Panc1 (cell line): ENCODE measurements around the gene CLHC1. TPM values are rescaled to one million over a fixed set of nuclear protein-coding genes. Genes with fewer than 3 reads are reported as not detected.

Source experiments
- ATAC-seq: fragments of 200-7000 bp; cut with Tn5 transposase; 2 replicates; pipeline ENCODE4 v1.9.1; 2020; ENCODE audit warnings: mild to moderate bottlenecking, moderate library complexity
- BruUV-seq: library from RNA; stranded (reverse); fragments of 400-500 nt; replicated peaks from 2 replicates; lab custom pipeline; 2021; lab: Mats Ljungman, UMichigan
- CTCF ChIA-PET: fragments of 300-600 bp; sonication (Branson Sonifier 250); formaldehyde crosslinking; loops from one replicate; lab custom pipeline; 2022; ENCODE audit warnings: antibody characterized with exemption; lab: Charles Lee
- POLR2A ChIA-PET: fragments of 300-600 bp; sonication (Branson Sonifier 250); formaldehyde crosslinking; loops from one replicate; lab custom pipeline; 2022; ENCODE audit warnings: antibody characterized with exemption; lab: Charles Lee
- DNase-seq: peaks from one replicate; pipeline ENCODE4 v3.0.0-alpha.2; 2010; ENCODE audit warnings: low read depth, low spot score
- H3K27ac ChIP-seq: 2 replicates; pipeline ENCODE4 v1.5.1; 2011; ENCODE audit warnings: mild to moderate bottlenecking, low read length, inconsistent platforms
- H3K27me3 ChIP-seq: fragments of 200-500 bp; sonication (Bioruptor generic); 2 replicates; pipeline ENCODE4 v1.6.0; 2014; ENCODE audit warnings: low read length, inconsistent platforms; ENCODE audit not compliant: control insufficient read depth, insufficient read depth
- H3K36me3 ChIP-seq: fragments of 200-500 bp; sonication (Bioruptor generic); 2 replicates; pipeline ENCODE4 v1.5.1; 2014; ENCODE audit warnings: inconsistent platforms, mild to moderate bottlenecking, low read length, moderate library complexity; ENCODE audit not compliant: control insufficient read depth, insufficient read depth
- H3K4me1 ChIP-seq: 2 replicates; pipeline ENCODE4 v1.5.1; 2011; ENCODE audit warnings: inconsistent platforms, mild to moderate bottlenecking, low read length, moderate library complexity; ENCODE audit not compliant: control insufficient read depth, insufficient read depth
- H3K4me3 ChIP-seq, 2 experiments: 2 replicates each; pipeline ENCODE4 v1.5.1; 2011 to 2012; ENCODE audit warnings: low read depth in 2 of 2, low read length in 2 of 2, mild to moderate bottlenecking in 2 of 2, inconsistent platforms in 1 of 2, moderate library complexity in 1 of 2
- H3K9me3 ChIP-seq: fragments of 200-500 bp; sonication (Bioruptor generic); 2 replicates; pipeline ENCODE4 v1.5.1; 2014; ENCODE audit warnings: low read depth, mild to moderate bottlenecking, inconsistent platforms, low read length, moderate library complexity; ENCODE audit not compliant: control insufficient read depth, insufficient read depth
- POLR2AphosphoS5 ChIP-seq: IDR thresholded peaks from 2 replicates; pipeline ENCODE4 v1.6.1; 2012; ENCODE audit warnings: mild to moderate bottlenecking, low read depth, low read length, moderate library complexity
- SIN3A ChIP-seq: IDR thresholded peaks from 2 replicates; pipeline ENCODE4 v1.6.1; 2012; ENCODE audit warnings: low read depth, mild to moderate bottlenecking, low read length, moderate library complexity, borderline replicate concordance; ENCODE audit not compliant: insufficient read depth
- TCF7L2 ChIP-seq: IDR thresholded peaks from 2 replicates; pipeline ENCODE4 v1.6.1; 2011; ENCODE audit warnings: mild to moderate bottlenecking, low read depth, low read length, inconsistent platforms
- in situ Hi-C: cut with HindIII; loops from 2 replicates; pipeline ENCODE4 v1.10.0; 2016; ENCODE audit warnings: low sequenced_read_pairs, low pct_unique_long_range_greater_than_20kb
- intact Hi-C: fragments of 100-400 bp; cut with micrococcal nuclease; formaldehyde crosslinking; loops from one replicate; pipeline ENCODE4 v1.10.0; 2022; ENCODE audit not compliant: unreplicated experiment
- total RNA-seq: library from RNA; stranded (reverse); gene quantifications from one replicate; pipeline ENCODE4 v1.2.1, GENCODE V29; 2021; ENCODE audit not compliant: unreplicated experiment
- TF ChIP-seq, protein P1 (sequence below), 2 experiments: IDR thresholded peaks; 2 replicates each; pipeline ENCODE4 v1.6.1; 2011 to 2012; ENCODE audit warnings: low read depth in 2 of 2, control low read depth in 1 of 2, low read length in 1 of 2, mild to moderate bottlenecking in 1 of 2, moderate library complexity in 1 of 2; ENCODE audit not compliant: insufficient read depth in 1 of 2
- TF ChIP-seq, protein P2 (sequence below): fragments of 450-650 bp; IDR thresholded peaks from 2 replicates; pipeline ENCODE4 v1.5.1; 2017; ENCODE audit warnings: mild to moderate bottlenecking

Gene CLHC1
- total RNA-seq, 1 experiment from 2014 or later, result 3.6 TPM

DNA sequence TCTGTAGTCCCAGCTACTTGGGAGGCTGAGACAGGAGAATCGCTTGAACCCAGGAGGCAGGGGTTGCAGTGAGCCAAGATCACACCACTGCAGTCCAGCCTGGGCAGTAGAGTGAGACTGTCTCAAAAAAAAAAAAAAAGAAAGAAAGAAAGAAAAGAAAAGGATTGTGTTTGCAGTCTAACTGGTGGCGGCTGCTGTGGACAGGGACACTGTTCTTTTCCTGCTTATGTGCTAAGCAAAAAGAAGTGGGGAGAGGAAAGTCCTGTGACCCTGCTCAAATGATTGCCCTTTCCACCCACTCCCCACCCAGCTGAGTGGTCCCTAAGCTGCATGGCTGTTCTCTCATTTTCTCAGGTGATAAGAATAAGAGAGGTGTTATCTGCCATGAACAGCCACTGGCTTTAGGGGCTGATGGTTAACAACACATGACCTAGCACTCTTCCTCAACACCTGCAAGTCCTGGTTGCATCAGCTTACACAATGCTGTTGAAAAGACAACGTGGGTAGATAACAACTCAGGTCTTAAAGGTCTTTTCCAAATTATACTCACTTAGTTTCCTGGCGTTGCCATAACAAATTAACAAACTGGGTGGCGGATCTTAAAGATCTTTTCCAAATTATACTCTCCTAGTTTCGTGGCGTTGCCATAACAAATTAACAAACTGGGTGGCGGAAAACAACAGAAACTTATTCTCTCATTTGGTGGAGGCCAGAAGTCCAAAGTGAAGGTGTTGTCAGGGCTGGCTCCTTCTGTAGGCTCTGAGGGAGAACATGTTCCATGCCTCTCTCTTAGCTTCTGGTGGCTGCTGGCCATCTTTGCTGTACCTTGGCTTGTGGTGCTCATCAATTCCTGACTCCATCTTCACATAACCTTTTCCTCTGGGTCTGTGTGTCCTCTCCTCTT lies 91.5 kb downstream of the CLHC1 start:
- in situ Hi-C loops (no loop called here), intact Hi-C loops (no loop called here)
- TF ChIP-seq POLR2AphosphoS5, result no peak
- TF ChIP-seq, protein P1, sequence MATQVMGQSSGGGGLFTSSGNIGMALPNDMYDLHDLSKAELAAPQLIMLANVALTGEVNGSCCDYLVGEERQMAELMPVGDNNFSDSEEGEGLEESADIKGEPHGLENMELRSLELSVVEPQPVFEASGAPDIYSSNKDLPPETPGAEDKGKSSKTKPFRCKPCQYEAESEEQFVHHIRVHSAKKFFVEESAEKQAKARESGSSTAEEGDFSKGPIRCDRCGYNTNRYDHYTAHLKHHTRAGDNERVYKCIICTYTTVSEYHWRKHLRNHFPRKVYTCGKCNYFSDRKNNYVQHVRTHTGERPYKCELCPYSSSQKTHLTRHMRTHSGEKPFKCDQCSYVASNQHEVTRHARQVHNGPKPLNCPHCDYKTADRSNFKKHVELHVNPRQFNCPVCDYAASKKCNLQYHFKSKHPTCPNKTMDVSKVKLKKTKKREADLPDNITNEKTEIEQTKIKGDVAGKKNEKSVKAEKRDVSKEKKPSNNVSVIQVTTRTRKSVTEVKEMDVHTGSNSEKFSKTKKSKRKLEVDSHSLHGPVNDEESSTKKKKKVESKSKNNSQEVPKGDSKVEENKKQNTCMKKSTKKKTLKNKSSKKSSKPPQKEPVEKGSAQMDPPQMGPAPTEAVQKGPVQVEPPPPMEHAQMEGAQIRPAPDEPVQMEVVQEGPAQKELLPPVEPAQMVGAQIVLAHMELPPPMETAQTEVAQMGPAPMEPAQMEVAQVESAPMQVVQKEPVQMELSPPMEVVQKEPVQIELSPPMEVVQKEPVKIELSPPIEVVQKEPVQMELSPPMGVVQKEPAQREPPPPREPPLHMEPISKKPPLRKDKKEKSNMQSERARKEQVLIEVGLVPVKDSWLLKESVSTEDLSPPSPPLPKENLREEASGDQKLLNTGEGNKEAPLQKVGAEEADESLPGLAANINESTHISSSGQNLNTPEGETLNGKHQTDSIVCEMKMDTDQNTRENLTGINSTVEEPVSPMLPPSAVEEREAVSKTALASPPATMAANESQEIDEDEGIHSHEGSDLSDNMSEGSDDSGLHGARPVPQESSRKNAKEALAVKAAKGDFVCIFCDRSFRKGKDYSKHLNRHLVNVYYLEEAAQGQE (IDR thresholded peaks at IDR 0.05; ENCODE audit: insufficient read depth in 1 of 2, low read depth in 2 of 2, low read length in 1 of 2), result no peak
- no peak for TF ChIP-seq SIN3A
- TF ChIP-seq, protein P2, sequence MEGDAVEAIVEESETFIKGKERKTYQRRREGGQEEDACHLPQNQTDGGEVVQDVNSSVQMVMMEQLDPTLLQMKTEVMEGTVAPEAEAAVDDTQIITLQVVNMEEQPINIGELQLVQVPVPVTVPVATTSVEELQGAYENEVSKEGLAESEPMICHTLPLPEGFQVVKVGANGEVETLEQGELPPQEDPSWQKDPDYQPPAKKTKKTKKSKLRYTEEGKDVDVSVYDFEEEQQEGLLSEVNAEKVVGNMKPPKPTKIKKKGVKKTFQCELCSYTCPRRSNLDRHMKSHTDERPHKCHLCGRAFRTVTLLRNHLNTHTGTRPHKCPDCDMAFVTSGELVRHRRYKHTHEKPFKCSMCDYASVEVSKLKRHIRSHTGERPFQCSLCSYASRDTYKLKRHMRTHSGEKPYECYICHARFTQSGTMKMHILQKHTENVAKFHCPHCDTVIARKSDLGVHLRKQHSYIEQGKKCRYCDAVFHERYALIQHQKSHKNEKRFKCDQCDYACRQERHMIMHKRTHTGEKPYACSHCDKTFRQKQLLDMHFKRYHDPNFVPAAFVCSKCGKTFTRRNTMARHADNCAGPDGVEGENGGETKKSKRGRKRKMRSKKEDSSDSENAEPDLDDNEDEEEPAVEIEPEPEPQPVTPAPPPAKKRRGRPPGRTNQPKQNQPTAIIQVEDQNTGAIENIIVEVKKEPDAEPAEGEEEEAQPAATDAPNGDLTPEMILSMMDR, result no peak
- TF ChIP-seq TCF7L2, result no peak
- no TSS peak for BruUV-seq
- no peaks in the 10 kb centered on the region for H3K36me3 ChIP-seq
- H3K27me3 ChIP-seq, result no peaks in the 10 kb centered on the region
- H3K4me3 ChIP-seq, result no peak overlapping the region
- DNase-seq, result no peak
- no peaks in the 10 kb centered on the region for H3K9me3 ChIP-seq
- POLR2A ChIA-PET, result no interaction called here
- H3K27ac ChIP-seq, result no peak overlapping the region
- H3K4me1 ChIP-seq, result peaks cover 8% of the 10 kb centered on the region; the same call in 1 of the 2 replicates
- CTCF ChIA-PET, result no interaction called here
- ATAC-seq, result no peak

DNA sequence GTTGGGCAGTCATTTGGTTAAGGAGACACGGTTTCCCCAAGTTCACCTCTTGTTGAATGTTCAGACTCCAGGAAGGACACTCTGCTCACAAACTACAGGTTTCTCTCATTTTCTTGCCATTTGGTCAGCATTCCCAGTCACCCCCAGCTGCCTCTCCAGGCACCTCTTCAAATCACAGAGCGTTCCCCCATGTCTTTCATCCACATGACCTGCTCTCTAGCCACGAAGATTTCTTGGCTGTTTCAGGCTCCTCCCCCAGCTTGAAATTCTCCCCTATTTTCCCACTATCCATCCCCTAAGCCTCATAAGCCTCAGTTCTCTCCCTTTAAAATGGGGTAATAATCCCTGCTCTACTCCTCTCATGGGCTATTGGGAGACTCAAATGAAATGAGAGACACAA lies 92.8 kb downstream of the CLHC1 start:
- Histone ChIP-seq H3K9me3 (no peaks in the 10 kb centered on the region), H3K27ac (no peak overlapping the region), H3K4me1 (peaks cover 9% of the 10 kb centered on the region), H3K27me3 (no peaks in the 10 kb centered on the region), H3K4me3 (no peak overlapping the region), H3K36me3 (no peaks in the 10 kb centered on the region)
- ChIA-PET CTCF (no interaction called here), POLR2A (no interaction called here)
- no peak for TF ChIP-seq TCF7L2
- TF ChIP-seq, protein P1 (IDR thresholded peaks at IDR 0.05; ENCODE audit: insufficient read depth in 1 of 2, low read depth in 2 of 2, low read length in 1 of 2), result no peak
- TF ChIP-seq SIN3A, result no peak
- TF ChIP-seq, protein P2, result no peak
- no peak for TF ChIP-seq POLR2AphosphoS5
- ATAC-seq (no peak), DNase-seq (no peak)
- BruUV-seq, result no TSS peak
- in situ Hi-C loops, result no loop called here
- intact Hi-C loops, result no loop called here
